Measurements from ENCODE around the gene MRPL47.

GRCh38 chr3:179589143-179589542, 15.3 kb downstream of the MRPL47 start:
- TF ChIP-seq EZH2 (IDR thresholded peaks at IDR 0.05; ENCODE audit: insufficient read depth, poor library complexity, severe bottlenecking) (no peak), EZH2phosphoT487 (IDR thresholded peaks at IDR 0.05; ENCODE audit: insufficient read depth, low read depth) (no peak)
